Activated T-cell treated with anti-CD3 and anti-CD28 coated beads, Interleukin-2, amount 50 U/mL, for 4 hours (primary cell): ENCODE data around the gene ADGRG6. TPM values are rescaled to one million over a fixed set of nuclear protein-coding genes. Genes with fewer than 3 reads are reported as not detected.
"Not testable (repeated sequence)": the region's sequence is repeated elsewhere in the genome, so short reads cannot be mapped to it uniquely, and the experiment has no call there.

Experiments
- ATAC-seq, 2 donors: fragments of 200-7000 bp; cut with Tn5 transposase; one replicate each; pipeline ENCODE4 v1.10.0; 2021
- DNase-seq: peaks from one replicate; pipeline ENCODE4 v3.0.0-alpha.2; 2020
- H3K27me3 Mint-ChIP-seq: one replicate; pipeline ENCODE4 v1.8.0; 2021; ENCODE audit warnings: low read depth, mixed read lengths
- H3K36me3 Mint-ChIP-seq: one replicate; pipeline ENCODE4 v1.8.0; 2022; ENCODE audit warnings: mixed read lengths; ENCODE audit not compliant: insufficient read depth
- H3K4me1 Mint-ChIP-seq: one replicate; pipeline ENCODE4 v1.8.0; 2021; ENCODE audit warnings: low read depth, mixed read lengths
- H3K4me3 Mint-ChIP-seq: one replicate; pipeline ENCODE4 v1.8.0; 2021; ENCODE audit warnings: mild to moderate bottlenecking, moderate library complexity, mixed read lengths
- H3K9me3 Mint-ChIP-seq: one replicate; pipeline ENCODE4 v1.8.0; 2021; ENCODE audit warnings: mixed read lengths
- total RNA-seq, 3 donors: library from RNA; stranded (reverse); gene quantifications; one replicate each; pipeline ENCODE4 v1.2.1, GENCODE V29; 2021

ADGRG6 gene
- total RNA-seq, 3 donors from 2014 or later, result 0.22 to 0.43 (median 0.37) TPM

DNA sequence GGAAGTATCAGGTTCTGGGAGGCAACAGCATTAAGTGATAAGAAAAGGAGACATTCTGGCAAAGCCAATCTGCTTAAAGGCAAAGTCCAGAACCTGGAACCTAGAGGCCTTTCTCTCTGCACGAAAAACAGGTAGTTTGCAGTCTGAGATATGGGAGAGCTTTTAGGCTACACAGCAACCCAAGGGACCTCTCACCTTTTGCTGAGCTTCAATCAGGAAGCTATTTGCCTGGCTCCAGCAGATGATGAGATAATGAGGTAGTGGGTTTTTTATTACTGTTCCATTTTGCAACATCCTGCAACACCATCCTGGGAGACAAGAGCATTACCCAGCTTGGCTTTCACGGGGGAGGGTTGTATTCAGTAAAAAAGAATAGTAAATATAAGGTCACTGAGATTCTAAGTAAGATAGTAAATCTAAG, 143.1 kb downstream of the ADGRG6 start:
- Mint-ChIP-seq H3K27me3 (peaks cover 2% of the 10 kb centered on the region), H3K4me1 (peaks cover 2% of the 10 kb centered on the region), H3K4me3 (no peak overlapping the region), H3K9me3 (no peaks in the 10 kb centered on the region), H3K36me3 (no peaks in the 10 kb centered on the region)
- DNase-seq (no peak), ATAC-seq (no peak)

DNA sequence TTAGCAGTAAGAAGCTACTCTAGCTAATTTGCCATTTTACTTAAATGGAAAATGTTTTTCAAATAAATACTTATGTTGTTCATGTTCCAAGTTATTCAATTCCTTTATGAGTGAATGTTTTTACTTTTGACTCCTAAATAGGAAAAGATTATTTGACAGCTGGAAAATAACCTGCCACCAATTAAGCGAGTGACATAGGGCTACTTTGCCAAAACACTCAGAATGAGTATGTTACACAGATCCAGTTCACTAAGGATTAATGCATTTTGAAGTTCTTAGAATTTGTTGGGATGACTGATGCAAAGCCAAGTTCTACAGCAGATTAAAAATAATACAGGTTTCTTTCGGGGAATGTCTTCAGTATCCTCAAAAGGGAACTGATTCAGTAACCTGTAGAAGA, 144.4 kb downstream of the ADGRG6 start:
- Mint-ChIP-seq H3K9me3 (no peaks in the 10 kb centered on the region), H3K4me3 (no peak overlapping the region), H3K4me1 (peaks cover 2% of the 10 kb centered on the region), H3K27me3 (peaks cover 2% of the 10 kb centered on the region), H3K36me3 (no peaks in the 10 kb centered on the region)
- DNase-seq (no peak), ATAC-seq (no peak)

GRCh38 chr6:142446576-142446975, 144.8 kb downstream of the ADGRG6 start:
- no peak for DNase-seq
- H3K9me3 Mint-ChIP-seq, result no peaks in the 10 kb centered on the region
- no peak overlapping the region for H3K4me3 Mint-ChIP-seq
- H3K27me3 Mint-ChIP-seq, result peaks cover 2% of the 10 kb centered on the region
- H3K4me1 Mint-ChIP-seq, result peaks cover 2% of the 10 kb centered on the region
- no peak for ATAC-seq
- H3K36me3 Mint-ChIP-seq, result no peaks in the 10 kb centered on the region

DNA sequence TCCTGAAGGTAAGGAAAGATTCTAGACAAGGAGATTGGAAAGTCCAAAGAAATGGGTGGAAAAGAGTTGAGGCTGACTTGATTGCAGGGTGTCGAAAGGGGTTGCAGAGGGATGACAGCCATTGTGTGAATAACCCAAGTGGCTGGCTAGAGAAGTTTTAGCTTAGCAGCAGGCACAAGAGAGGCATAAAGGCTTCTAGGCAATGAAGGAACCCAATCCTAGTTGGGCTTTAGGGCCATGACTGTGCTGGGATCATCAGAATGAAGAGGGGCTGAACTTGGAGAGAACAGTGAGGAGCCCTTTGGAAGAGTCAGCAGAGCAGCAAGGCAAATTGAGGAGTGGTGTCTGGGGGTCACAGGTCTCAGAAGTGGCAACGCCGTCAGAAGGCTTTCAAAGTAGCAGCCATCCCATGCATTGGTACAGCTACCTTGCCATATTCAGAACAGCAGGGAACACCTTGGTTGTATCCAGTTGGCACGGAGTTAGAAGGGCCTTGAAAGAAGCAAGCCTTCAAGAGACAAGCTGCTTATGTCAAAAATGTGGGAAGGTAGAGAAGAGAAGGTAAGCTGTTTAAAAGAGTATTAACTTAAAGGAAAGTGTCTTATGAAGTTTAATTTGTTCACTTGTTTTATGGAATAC, 146.4 kb downstream of the ADGRG6 start:
- Mint-ChIP-seq H3K36me3 (no peaks in the 10 kb centered on the region), H3K27me3 (peaks cover 2% of the 10 kb centered on the region), H3K4me1 (peaks cover 2% of the 10 kb centered on the region), H3K9me3 (no peaks in the 10 kb centered on the region), H3K4me3 (no peak overlapping the region)
- no peak for DNase-seq
- no peak for ATAC-seq

DNA sequence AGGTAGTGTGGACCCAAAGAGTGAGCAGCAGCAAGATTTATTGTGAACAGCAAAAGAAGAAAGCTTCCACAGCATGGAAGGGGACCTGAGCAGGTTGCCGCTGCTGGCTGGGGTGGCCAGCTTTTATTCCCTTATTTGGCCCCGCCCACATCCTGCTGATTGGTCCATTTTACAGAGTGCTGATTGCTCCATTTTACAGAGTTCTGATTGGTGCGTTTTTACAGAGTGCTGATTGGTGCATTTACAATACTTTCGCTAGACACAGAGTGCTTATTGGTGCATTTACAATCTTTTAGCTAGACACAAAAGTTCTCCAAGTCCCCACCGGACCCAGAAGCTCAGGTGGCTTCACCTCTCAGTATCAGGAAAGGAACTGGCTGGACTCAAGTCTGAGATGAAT, 149.0 kb downstream of the ADGRG6 start:
- not testable (repeated sequence) for H3K9me3 Mint-ChIP-seq, H3K36me3 Mint-ChIP-seq, H3K27me3 Mint-ChIP-seq, ATAC-seq, H3K4me1 Mint-ChIP-seq, H3K4me3 Mint-ChIP-seq, DNase-seq

DNA sequence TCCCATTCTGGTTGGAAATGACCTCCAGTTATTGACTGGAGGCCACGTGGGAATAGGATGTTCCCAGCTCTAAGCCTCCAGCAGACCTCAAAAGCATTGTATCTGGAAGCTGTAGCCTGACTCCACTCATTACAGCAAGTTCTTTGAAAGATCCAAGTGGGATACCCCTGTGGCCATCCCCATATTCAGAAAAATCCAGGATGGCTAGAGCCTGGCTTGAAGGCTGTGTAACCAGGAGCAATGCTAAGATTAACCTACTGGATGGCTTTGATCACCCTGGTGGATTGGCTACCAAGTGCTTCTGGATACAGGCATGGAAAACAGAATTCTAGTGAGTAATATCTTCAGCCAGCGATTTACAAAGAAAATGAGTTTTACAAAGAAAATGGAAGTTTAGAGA, 151.2 kb downstream of the ADGRG6 start:
- Mint-ChIP-seq H3K4me3 (no peak overlapping the region), H3K36me3 (no peaks in the 10 kb centered on the region), H3K4me1 (no peaks in the 10 kb centered on the region), H3K27me3 (no peaks in the 10 kb centered on the region), H3K9me3 (no peaks in the 10 kb centered on the region)
- DNase-seq, result no peak
- ATAC-seq, result no peak

DNA sequence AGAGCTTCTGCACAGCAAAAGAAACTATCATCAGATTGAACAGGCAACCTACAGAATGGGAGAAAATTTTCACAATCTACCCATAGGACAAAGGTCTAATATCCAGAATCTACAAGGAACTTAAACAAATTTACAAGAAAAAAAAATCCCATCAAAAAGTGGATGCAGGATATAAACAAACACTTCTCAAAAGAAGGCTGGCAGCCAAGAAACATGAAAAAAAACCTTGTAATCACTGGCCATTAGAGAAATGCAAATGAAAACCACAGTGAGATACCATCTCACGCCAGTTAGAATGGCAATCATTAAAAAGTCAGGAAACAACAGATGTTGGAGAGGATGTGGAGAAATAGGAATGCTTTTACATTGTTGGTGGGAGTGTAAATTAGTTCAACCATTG, 152.4 kb downstream of the ADGRG6 start:
- H3K27me3 Mint-ChIP-seq, H3K36me3 Mint-ChIP-seq, DNase-seq, H3K9me3 Mint-ChIP-seq, ATAC-seq, H3K4me3 Mint-ChIP-seq, H3K4me1 Mint-ChIP-seq: not testable (repeated sequence)

GRCh38 chr6:142454848-142455247, 153.0 kb downstream of the ADGRG6 start:
- not testable (repeated sequence) for H3K27me3 Mint-ChIP-seq, H3K4me1 Mint-ChIP-seq, H3K4me3 Mint-ChIP-seq, DNase-seq, H3K9me3 Mint-ChIP-seq, H3K36me3 Mint-ChIP-seq, ATAC-seq

- ATAC-seq, result no peak
- peaks cover 1% of the 10 kb centered on the region for H3K9me3 Mint-ChIP-seq
- no peaks in the 10 kb centered on the region for H3K27me3 Mint-ChIP-seq
- no peaks in the 10 kb centered on the region for H3K36me3 Mint-ChIP-seq
- H3K4me3 Mint-ChIP-seq, result no peak overlapping the region
- H3K4me1 Mint-ChIP-seq, result no peaks in the 10 kb centered on the region
- DNase-seq, result no peak
These were observed 154.3 kb downstream of the ADGRG6 start for GRCh38 chr6:142455957-142456589.

DNA sequence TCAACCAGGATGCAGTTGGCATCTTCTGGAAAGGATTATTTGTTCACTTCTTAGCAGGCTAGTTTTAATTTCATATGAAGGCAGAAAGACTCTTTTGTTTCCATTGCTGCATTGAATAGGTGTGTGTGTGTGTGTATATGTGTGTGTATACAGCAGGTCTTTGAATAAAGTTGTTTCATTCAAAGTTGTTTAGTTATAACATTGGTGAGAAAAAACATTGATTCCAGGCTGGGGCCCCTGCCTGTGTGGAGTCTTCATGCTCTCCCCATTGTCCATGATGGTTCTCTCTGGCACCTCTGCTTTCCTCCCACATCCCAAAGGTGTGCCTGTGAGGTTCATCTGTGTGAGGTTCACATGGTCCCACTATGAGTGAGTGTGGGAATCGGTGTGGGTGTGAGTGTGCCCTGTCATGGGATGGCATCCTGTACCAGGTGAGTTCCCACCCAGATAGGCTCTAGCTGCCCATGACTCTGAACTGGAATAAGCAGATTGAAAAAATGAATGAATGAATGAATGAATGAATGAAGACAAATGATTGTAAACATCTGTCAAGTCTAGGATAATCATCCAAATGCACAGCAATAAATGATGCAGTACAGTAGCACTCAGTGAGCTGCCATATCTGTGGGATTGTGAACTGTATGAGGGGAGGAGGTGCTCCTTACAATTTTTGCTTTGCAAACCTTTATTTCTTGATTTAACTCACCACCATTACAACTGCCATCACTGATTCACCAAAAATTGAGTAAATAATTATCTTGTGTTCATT, 156.0 kb downstream of the ADGRG6 start:
- DNase-seq (no peak), ATAC-seq (no peak)
- no peaks in the 10 kb centered on the region for H3K4me1 Mint-ChIP-seq
- H3K4me3 Mint-ChIP-seq, result no peak overlapping the region
- peaks cover 11% of the 10 kb centered on the region for H3K9me3 Mint-ChIP-seq
- H3K27me3 Mint-ChIP-seq, result no peaks in the 10 kb centered on the region
- H3K36me3 Mint-ChIP-seq, result peaks cover 3% of the 10 kb centered on the region

DNA sequence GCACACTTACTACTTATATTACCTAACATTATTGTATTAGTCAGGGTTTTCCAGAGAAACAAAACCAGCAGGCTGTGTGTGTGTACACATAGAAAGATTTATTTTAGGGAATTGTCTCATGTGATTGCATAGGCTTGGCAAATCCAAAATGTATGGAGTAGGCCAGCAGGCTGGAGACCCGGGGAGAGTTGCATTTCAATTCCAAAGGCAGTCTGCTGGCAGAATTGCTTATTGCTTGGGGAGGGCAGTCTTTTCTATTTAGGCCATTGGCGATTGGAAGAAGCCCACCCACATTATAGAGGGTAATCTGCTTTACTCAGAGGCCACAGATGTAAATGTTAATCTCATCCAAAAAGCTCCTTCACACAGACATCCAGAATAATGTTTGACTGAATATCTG, 157.0 kb downstream of the ADGRG6 start:
- no peak overlapping the region for H3K4me3 Mint-ChIP-seq
- peaks cover 11% of the 10 kb centered on the region for H3K9me3 Mint-ChIP-seq
- H3K36me3 Mint-ChIP-seq, result peaks cover 3% of the 10 kb centered on the region
- H3K4me1 Mint-ChIP-seq, result no peaks in the 10 kb centered on the region
- DNase-seq, result no peak
- no peak for ATAC-seq
- H3K27me3 Mint-ChIP-seq, result no peaks in the 10 kb centered on the region

- ATAC-seq, result no peak
- H3K36me3 Mint-ChIP-seq, result peaks cover 3% of the 10 kb centered on the region
- no peaks in the 10 kb centered on the region for H3K4me1 Mint-ChIP-seq
- peaks cover 11% of the 10 kb centered on the region for H3K9me3 Mint-ChIP-seq
- DNase-seq, result no peak
- no peak overlapping the region for H3K4me3 Mint-ChIP-seq
- no peaks in the 10 kb centered on the region for H3K27me3 Mint-ChIP-seq
These were observed 157.5 kb downstream of the ADGRG6 start for GRCh38 chr6:142459271-142459670.

GRCh38 chr6:142462260-142462659, 160.5 kb downstream of the ADGRG6 start:
- no peaks in the 10 kb centered on the region for H3K4me1 Mint-ChIP-seq

DNA sequence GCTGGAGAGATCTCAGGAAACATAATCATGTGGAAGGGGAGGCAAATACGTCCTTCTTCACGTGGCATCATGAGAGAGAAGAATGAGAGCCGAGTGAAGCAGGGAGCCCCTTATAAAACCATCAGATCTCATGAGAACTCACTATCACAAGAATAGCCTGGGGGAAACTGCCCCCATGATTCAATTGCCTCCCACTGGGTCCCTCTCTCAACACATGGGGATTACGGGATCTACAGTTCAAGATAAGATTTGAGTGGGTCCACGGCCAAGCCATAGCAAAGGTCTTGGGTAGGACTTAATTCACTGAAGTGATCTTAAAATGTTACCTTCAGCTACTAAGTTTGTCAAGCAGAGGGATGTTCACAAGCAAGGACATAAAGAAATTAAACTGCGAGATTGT, 162.2 kb downstream of the ADGRG6 start:
- DNase-seq, result no peak
- Mint-ChIP-seq H3K27me3 (peaks cover 2% of the 10 kb centered on the region), H3K36me3 (peaks cover 3% of the 10 kb centered on the region), H3K4me1 (no peaks in the 10 kb centered on the region), H3K9me3 (peaks cover 15% of the 10 kb centered on the region), H3K4me3 (no peak overlapping the region)
- no peak for ATAC-seq

More at GRCh38 chr6:142462260-142462659, 160.5 kb downstream of the ADGRG6 start:
- ATAC-seq, result no peak
- no peak for DNase-seq
- H3K4me3 Mint-ChIP-seq, result no peak overlapping the region
- H3K9me3 Mint-ChIP-seq, result peaks cover 11% of the 10 kb centered on the region
- peaks cover 3% of the 10 kb centered on the region for H3K36me3 Mint-ChIP-seq
- peaks cover 2% of the 10 kb centered on the region for H3K27me3 Mint-ChIP-seq

DNA sequence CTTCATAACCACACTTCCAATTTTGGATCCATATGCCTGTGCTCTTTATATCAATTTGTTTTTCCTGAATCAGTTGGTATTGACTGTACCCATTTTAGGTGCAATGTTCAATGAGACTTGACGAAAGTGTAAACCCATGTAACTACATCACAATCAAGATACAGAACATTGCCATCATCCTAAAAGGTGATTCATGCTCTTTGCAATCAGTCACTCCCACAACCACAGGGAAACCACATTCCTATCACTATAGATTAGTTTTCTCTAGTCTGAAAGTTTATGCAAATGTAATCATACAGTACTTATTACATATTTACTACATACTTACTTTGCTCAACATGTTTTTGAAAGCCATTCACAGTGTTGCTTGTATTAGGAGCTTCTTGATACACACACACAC, 167.4 kb downstream of the ADGRG6 start:
- peaks cover 2% of the 10 kb centered on the region for H3K27me3 Mint-ChIP-seq
- H3K4me3 Mint-ChIP-seq, result no peak overlapping the region
- DNase-seq (no peak), ATAC-seq (peak; percentile 54 to 85)
- no peaks in the 10 kb centered on the region for H3K36me3 Mint-ChIP-seq
- peaks cover 4% of the 10 kb centered on the region for H3K9me3 Mint-ChIP-seq
- H3K4me1 Mint-ChIP-seq, result peaks cover 2% of the 10 kb centered on the region
